Neutrophil (primary cell): ENCODE results near the gene RNF41.

ENCODE experiments used
- H3K27ac ChIP-seq: fragments of 200-600 bp; sonication (generic); 2 replicates; pipeline ENCODE4 v1.5.1; 2016; ENCODE audit warnings: mild to moderate bottlenecking, moderate library complexity
- H3K27me3 ChIP-seq: fragments of 200-600 bp; sonication (generic); 2 replicates; pipeline ENCODE4 v1.6.0; 2016; ENCODE audit warnings: mild to moderate bottlenecking
- H3K36me3 ChIP-seq: fragments of 200-600 bp; sonication (generic); 2 replicates; pipeline ENCODE4 v1.5.1; 2017
- H3K4me1 ChIP-seq, 2 experiments: fragments of 200-600 bp in 1 of 2; sonication (generic) in 1 of 2; 1 replicate in 1 of 2; 2 replicates in 1 of 2; pipeline versions ENCODE4 v1.5.1 to v1.6.1; 2013 to 2016; ENCODE audit warnings: low read depth in 1 of 2, low read length in 1 of 2, mild to moderate bottlenecking in 1 of 2, moderate library complexity in 1 of 2; ENCODE audit not compliant: control insufficient read depth in 1 of 2, insufficient read depth in 1 of 2
- H3K4me3 ChIP-seq, 2 experiments: fragments of 200-600 bp in 1 of 2; sonication (generic) in 1 of 2; 1 replicate in 1 of 2; 2 replicates in 1 of 2; pipeline ENCODE4 v1.5.1; 2013 to 2016; ENCODE audit warnings: low read depth in 1 of 2, low read length in 1 of 2, mild to moderate bottlenecking in 1 of 2, moderate library complexity in 1 of 2
- H3K9me3 ChIP-seq: fragments of 200-600 bp; sonication (generic); 2 replicates; pipeline ENCODE4 v1.5.1; 2016
- CTCF ChIP-seq: fragments of 200-600 bp; sonication (generic); IDR thresholded peaks from 2 replicates; pipeline ENCODE4 v1.5.1; 2016; ENCODE audit warnings: antibody characterized with exemption

The RNF41 gene

GRCh38 chr12:56219840-56220239, 1.9 kb downstream of the RNF41 start:
- Histone ChIP-seq H3K4me3 (peak overlapping the region in 1 of 2 experiments; percentile 84), H3K27ac (peak overlapping the region; percentile 93), H3K27me3 (no peaks in the 10 kb centered on the region)

GRCh38 chr12:56216461-56216860, 5.3 kb downstream of the RNF41 start:
- Histone ChIP-seq H3K27me3 (no peaks in the 10 kb centered on the region), H3K4me1 (peaks cover 18 to 19% of the 10 kb centered on the region in 2 experiments), H3K4me3 (no peak overlapping the region), H3K36me3 (peaks cover 62% of the 10 kb centered on the region), H3K27ac (no peak overlapping the region), H3K9me3 (no peaks in the 10 kb centered on the region)
- TF ChIP-seq CTCF: no peak

More at GRCh38 chr12:56219840-56220239, 1.9 kb downstream of the RNF41 start:
- Histone ChIP-seq H3K9me3 (no peaks in the 10 kb centered on the region), H3K4me1 (peaks cover 47 to 48% of the 10 kb centered on the region in 2 experiments), H3K36me3 (peaks cover 28% of the 10 kb centered on the region)
- TF ChIP-seq CTCF: no peak

GRCh38 chr12:56213878-56214277, 7.8 kb downstream of the RNF41 start:
- Histone ChIP-seq H3K4me3 (no peak overlapping the region), H3K4me1 (no peaks in the 10 kb centered on the region), H3K27ac (no peak overlapping the region), H3K36me3 (peaks cover 88% of the 10 kb centered on the region), H3K9me3 (no peaks in the 10 kb centered on the region), H3K27me3 (no peaks in the 10 kb centered on the region)
- no peak for TF ChIP-seq CTCF

- no peaks in the 10 kb centered on the region for H3K4me1 ChIP-seq
- no peak overlapping the region for H3K27ac ChIP-seq
- H3K9me3 ChIP-seq: no peaks in the 10 kb centered on the region
- no peaks in the 10 kb centered on the region for H3K27me3 ChIP-seq
- no peak for TF ChIP-seq CTCF
- no peak overlapping the region for H3K4me3 ChIP-seq
- H3K36me3 ChIP-seq: peaks cover 99% of the 10 kb centered on the region
Observed at GRCh38 chr12:56212361-56212760, 9.4 kb downstream of the RNF41 start.

- H3K27ac ChIP-seq: no peak overlapping the region
- H3K27me3 ChIP-seq: no peaks in the 10 kb centered on the region
- TF ChIP-seq CTCF: no peak
- H3K9me3 ChIP-seq: no peaks in the 10 kb centered on the region
- no peaks in the 10 kb centered on the region for H3K4me1 ChIP-seq
- H3K36me3 ChIP-seq: peaks cover 91% of the 10 kb centered on the region
- no peak overlapping the region for H3K4me3 ChIP-seq
Observed at GRCh38 chr12:56208006-56208405, 13.7 kb downstream of the RNF41 start.
